Endodermal cell (in vitro differentiated cells): Measurements from ENCODE around the gene NOP53. TPM values are rescaled to one million over a fixed set of nuclear protein-coding genes. Genes with fewer than 3 reads are reported as not detected.

ENCODE experiments used
- DNase-seq: peaks from one replicate; pipeline ENCODE4 v3.0.0-alpha.2; 2017
- H3K27ac ChIP-seq: 2 replicates; pipeline ENCODE4 v1.5.1; 2013; ENCODE audit warnings: mild to moderate bottlenecking, low read depth, low read length, moderate library complexity
- H3K27me3 ChIP-seq: 2 replicates; pipeline ENCODE4 v1.6.1; 2013; ENCODE audit warnings: mild to moderate bottlenecking, low read length, moderate library complexity; ENCODE audit not compliant: insufficient read depth, control insufficient read depth, poor library complexity, severe bottlenecking
- H3K36me3 ChIP-seq: 2 replicates; pipeline ENCODE4 v1.7.0; 2013; ENCODE audit warnings: mild to moderate bottlenecking, low read length, moderate library complexity; ENCODE audit not compliant: control insufficient read depth, insufficient read depth
- H3K4me1 ChIP-seq: one replicate; pipeline ENCODE4 v1.7.0; 2013; ENCODE audit warnings: low read length; ENCODE audit not compliant: control insufficient read depth, insufficient read depth
- H3K4me3 ChIP-seq: 2 replicates; pipeline ENCODE4 v1.5.1; 2013; ENCODE audit warnings: mild to moderate bottlenecking, low read length, moderate library complexity
- H3K9ac ChIP-seq: 2 replicates; pipeline ENCODE4 v1.6.1; 2013; ENCODE audit warnings: mild to moderate bottlenecking, low read length, moderate library complexity; ENCODE audit not compliant: poor library complexity, severe bottlenecking; ENCODE audit errors: extremely low read depth
- H3K9me3 ChIP-seq: 2 replicates; pipeline ENCODE4 v1.6.1; 2013; ENCODE audit warnings: mild to moderate bottlenecking, low read length, moderate library complexity; ENCODE audit not compliant: control insufficient read depth
- H3K27ac Mint-ChIP-seq: 2 replicates; pipeline ENCODE4 v1.8.0; 2020; ENCODE audit warnings: mixed read lengths
- H3K27me3 Mint-ChIP-seq: 2 replicates; pipeline ENCODE4 v1.8.0; 2021; ENCODE audit warnings: mild to moderate bottlenecking, mixed read lengths; ENCODE audit not compliant: insufficient read depth
- H3K36me3 Mint-ChIP-seq: 2 replicates; pipeline ENCODE4 v1.8.0; 2020; ENCODE audit warnings: low read depth, mixed read lengths
- H3K4me1 Mint-ChIP-seq: 2 replicates; pipeline ENCODE4 v1.8.0; 2020; ENCODE audit warnings: mixed read lengths
- H3K4me3 Mint-ChIP-seq: 2 replicates; pipeline ENCODE4 v1.8.0; 2020; ENCODE audit warnings: mild to moderate bottlenecking, moderate library complexity, mixed read lengths
- H3K9me3 Mint-ChIP-seq: 2 replicates; pipeline ENCODE4 v1.8.0; 2020; ENCODE audit warnings: mild to moderate bottlenecking, mixed read lengths
- CTCF ChIP-seq: fragments of 200-600 bp; sonication (generic); conservative IDR thresholded peaks from 2 replicates; pipeline ENCODE4 v1.5.0; 2021; ENCODE audit warnings: antibody characterized with exemption, mild to moderate bottlenecking
- WGBS, 2 experiments: methylation state at CpG; one replicate each; pipeline versions ENCODE4 v1.1.5 to v1.1.7; 2013; ENCODE audit warnings: missing lambda C conversion rate in 2 of 2, mixed read lengths in 1 of 2; ENCODE audit not compliant: insufficient coverage in 1 of 2, insufficient read length in 1 of 2; 5-methylcytosine and 5-hydroxymethylcytosine counted together
- total RNA-seq, 2 donors: library from RNA; stranded (reverse); fragmentation: NEBNext Ultra II Directional in 1 of 2; extraction: Animal tissue kit (Norgen Biotek cat#: 25700) in 1 of 2; gene quantifications; 2 replicates in 1 of 2; 3 replicates in 1 of 2; pipeline ENCODE4 v1.2.1, GENCODE V29; 2021

NOP53 gene
- total RNA-seq, 2 donors from 2014 or later = 190 to 258 TPM

- Mint-ChIP-seq H3K27ac (no peak overlapping the region), H3K36me3 (peaks cover 42% of the 10 kb centered on the region), H3K4me3 (no peak overlapping the region), H3K9me3 (no peaks in the 10 kb centered on the region), H3K4me1 (no peaks in the 10 kb centered on the region), H3K27me3 (no peaks in the 10 kb centered on the region)
- no peak for DNase-seq
- no peaks in the 10 kb centered on the region for H3K9me3 ChIP-seq
- H3K4me1 ChIP-seq = no peaks in the 10 kb centered on the region
- TF ChIP-seq CTCF = no peak
- H3K36me3 ChIP-seq = peaks cover 39% of the 10 kb centered on the region
- 91 to 97% methylated on average over 5 of the region's 5 CpGs for WGBS, 2 experiments
- H3K27me3 ChIP-seq = no peaks in the 10 kb centered on the region
- no peak overlapping the region for H3K9ac ChIP-seq
- H3K27ac ChIP-seq = no peak overlapping the region
- no peak overlapping the region for H3K4me3 ChIP-seq
Observed at GRCh38 chr19:47703301-47703700, 42.0 kb upstream of the NOP53 start.

GRCh38 chr19:47704024-47704423, 41.3 kb upstream of the NOP53 start:
- H3K4me3 Mint-ChIP-seq = no peak overlapping the region
- no peaks in the 10 kb centered on the region for H3K27me3 Mint-ChIP-seq
- no peak for DNase-seq
- Histone ChIP-seq H3K4me3 (no peak overlapping the region), H3K4me1 (no peaks in the 10 kb centered on the region), H3K36me3 (peaks cover 32% of the 10 kb centered on the region), H3K9ac (no peak overlapping the region), H3K27ac (no peak overlapping the region), H3K27me3 (no peaks in the 10 kb centered on the region), H3K9me3 (no peaks in the 10 kb centered on the region)
- no peak overlapping the region for H3K27ac Mint-ChIP-seq
- no peaks in the 10 kb centered on the region for H3K4me1 Mint-ChIP-seq
- WGBS, 2 experiments = 93 to 94% methylated on average over 11 of the region's 11 CpGs
- H3K9me3 Mint-ChIP-seq = no peaks in the 10 kb centered on the region
- peaks cover 39% of the 10 kb centered on the region for H3K36me3 Mint-ChIP-seq
- no peak for TF ChIP-seq CTCF

GRCh38 chr19:47704656-47705055, 40.7 kb upstream of the NOP53 start:
- Histone ChIP-seq H3K9ac (no peak overlapping the region), H3K4me1 (no peaks in the 10 kb centered on the region), H3K27ac (no peak overlapping the region), H3K4me3 (no peak overlapping the region), H3K27me3 (no peaks in the 10 kb centered on the region), H3K36me3 (peaks cover 27% of the 10 kb centered on the region), H3K9me3 (no peaks in the 10 kb centered on the region)
- 88 to 97% methylated on average over 2 to 3 of the region's 3 CpGs for WGBS, 2 experiments
- no peak overlapping the region for H3K27ac Mint-ChIP-seq
- DNase-seq = no peak
- no peaks in the 10 kb centered on the region for H3K9me3 Mint-ChIP-seq
- no peaks in the 10 kb centered on the region for H3K27me3 Mint-ChIP-seq
- TF ChIP-seq CTCF = no peak
- H3K4me3 Mint-ChIP-seq = no peak overlapping the region
- H3K4me1 Mint-ChIP-seq = no peaks in the 10 kb centered on the region
- peaks cover 33% of the 10 kb centered on the region for H3K36me3 Mint-ChIP-seq
